GM23248 (cell line): ENCODE results near the gene CORO7.

Experiments
- EZH2 ChIP-seq: fragments of 200-600 bp; sonication (generic); IDR thresholded peaks from 2 replicates; pipeline ENCODE4 v1.6.1; 2018; ENCODE audit warnings: antibody characterized with exemption, mild to moderate bottlenecking; ENCODE audit not compliant: insufficient read depth, poor library complexity, severe bottlenecking
- EZH2phosphoT487 ChIP-seq: fragments of 200-600 bp; sonication (generic); IDR thresholded peaks from 2 replicates; pipeline ENCODE4 v1.6.1; 2018; ENCODE audit warnings: antibody characterized with exemption, moderate library complexity, mild to moderate bottlenecking, low read depth; ENCODE audit not compliant: insufficient read depth

DNA sequence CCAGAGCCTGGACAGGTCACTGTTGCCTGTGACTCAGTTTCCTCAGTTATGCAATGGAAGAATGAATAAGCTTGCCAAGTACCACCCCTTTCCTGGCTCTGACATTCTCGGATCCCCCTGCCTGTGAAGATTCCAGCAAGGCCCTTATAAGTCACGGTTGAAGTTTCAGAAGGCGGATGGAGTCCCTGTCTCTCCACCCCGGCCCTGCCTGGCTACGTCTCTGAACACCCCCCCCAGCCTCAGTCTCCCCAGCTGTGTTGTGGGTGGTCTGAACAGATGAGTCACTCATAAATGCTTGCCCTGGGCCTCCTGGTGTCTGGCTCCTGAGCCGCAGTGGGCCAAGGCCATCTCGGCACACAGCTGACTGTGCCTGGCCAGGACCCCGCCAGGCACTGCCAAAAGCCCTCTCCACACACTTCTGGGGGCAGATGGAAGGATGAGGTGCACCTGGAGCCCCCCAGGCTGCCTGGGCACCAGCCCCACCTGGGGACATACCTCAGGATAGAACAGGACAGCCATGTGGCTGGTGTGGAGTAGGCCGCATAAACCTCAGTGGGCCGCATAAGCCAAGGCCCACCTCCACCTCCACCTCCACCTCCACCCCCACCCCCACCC, 29.3 kb downstream of the CORO7 start:
- TF ChIP-seq EZH2phosphoT487 (no peak), EZH2 (no peak)
